Erythroblast (primary cell): Measurements from ENCODE around the gene MILR1.

ENCODE experiments used
- GATA1 ChIP-seq: IDR thresholded peaks from 2 replicates; pipeline ENCODE4 v1.6.1; 2011; ENCODE audit warnings: low read depth, mild to moderate bottlenecking, control low read depth, low read length, moderate library complexity
- POLR2A ChIP-seq: IDR thresholded peaks from 2 replicates; pipeline ENCODE4 v1.6.1; 2011; ENCODE audit warnings: mild to moderate bottlenecking, low read length

DNA sequence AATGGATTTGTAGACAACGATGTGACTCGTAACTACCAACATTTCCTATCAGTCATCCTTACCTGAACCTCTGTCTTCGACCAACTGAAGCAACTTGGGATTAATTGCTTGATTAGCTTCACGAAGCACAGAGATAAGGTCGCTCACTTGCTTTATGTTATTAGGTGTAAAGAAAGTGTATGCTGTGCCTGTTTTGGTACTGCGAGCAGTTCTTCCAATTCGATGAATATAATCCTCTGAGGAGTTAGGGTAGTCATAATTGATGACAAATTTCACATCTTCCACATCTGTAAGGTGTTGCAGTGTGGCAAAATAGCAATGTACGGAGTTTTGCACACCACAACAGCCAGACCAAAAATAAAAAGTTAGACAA lies 51.6 kb downstream of the MILR1 start:
- TF ChIP-seq POLR2A (no peak), GATA1 (no peak)
